GM12878 (cell line): ENCODE results near the gene KCNS3. TPM values are rescaled to one million over a fixed set of nuclear protein-coding genes. Genes with fewer than 3 reads are reported as not detected.

Experiments
- BMI1 ChIP-seq: fragments of 450-650 bp; IDR thresholded peaks from 2 replicates; pipeline ENCODE4 v1.6.1; 2016; ENCODE audit warnings: mild to moderate bottlenecking, moderate library complexity, borderline replicate concordance
- CHD1 ChIP-seq: IDR thresholded peaks from 2 replicates; pipeline ENCODE4 v1.6.1; 2012; ENCODE audit warnings: low read depth, low read length, improper control_type of control experiment
- ELK1 ChIP-seq: IDR thresholded peaks from 2 replicates; pipeline ENCODE4 v1.6.1; 2012; ENCODE audit warnings: low read depth, low read length, improper control_type of control experiment
- ETV6 ChIP-seq, 2 experiments: fragments of 450-650 bp in 1 of 2; IDR thresholded peaks in 1 of 2; conservative IDR thresholded peaks in 1 of 2; 2 replicates each; pipeline ENCODE4 v1.6.1; 2014; ENCODE audit warnings: antibody characterized with exemption in 1 of 2, borderline replicate concordance in 1 of 2, low read depth in 1 of 2, mild to moderate bottlenecking in 1 of 2, moderate library complexity in 1 of 2
- MLLT1 ChIP-seq: fragments of 450-650 bp; IDR thresholded peaks from 2 replicates; pipeline ENCODE4 v1.6.1; 2016; ENCODE audit warnings: mild to moderate bottlenecking
- NFYA ChIP-seq: IDR thresholded peaks from 2 replicates; pipeline ENCODE4 v1.6.1; 2011; ENCODE audit warnings: low read depth, mild to moderate bottlenecking, low read length, improper control_type of control experiment, borderline replicate concordance
- RELA ChIP-seq: fragments of 450-650 bp; IDR thresholded peaks from 2 replicates; pipeline ENCODE4 v1.8.0; 2014; ENCODE audit warnings: borderline replicate concordance; ENCODE audit not compliant: partially characterized antibody
- RFX5 ChIP-seq: IDR thresholded peaks from 2 replicates; pipeline ENCODE4 v1.6.1; 2011; ENCODE audit warnings: low read depth, low read length, improper control_type of control experiment
- SMAD1 ChIP-seq: fragments of 450-650 bp; IDR thresholded peaks from 2 replicates; pipeline ENCODE4 v1.6.1; 2018; ENCODE audit warnings: mild to moderate bottlenecking, low read depth; ENCODE audit not compliant: partially characterized antibody
- SMAD5 ChIP-seq: IDR thresholded peaks from 2 replicates; pipeline ENCODE4 v1.6.1; 2016; ENCODE audit warnings: antibody characterized with exemption, low read depth
- polyA plus RNA-seq, 11 experiments: library from polyadenylated mRNA; depleted of rRNA in 4 of 11; unstranded in 6 of 11; stranded (reverse) in 5 of 11; fragments of >200 nt; fragmentation: Nextera tagmentation in 4 of 11; fragmentation: Illumina TruSeq in 1 of 11; extraction: Ambion mirVana in 4 of 11; extraction: Trizol in 1 of 11; gene quantifications; 1 replicate in 1 of 11; 2 replicates in 10 of 11; pipeline versions ENCODE4 v1.2.1 to v1.2.3, GENCODE V29; 2011 to 2016; ENCODE audit warnings: inconsistent platforms in 2 of 11, missing spikeins in 2 of 11, low read depth in 1 of 11
- total RNA-seq, 4 experiments: library from RNA; depleted of rRNA in 3 of 4; stranded (reverse); fragments of >200 nt in 3 of 4; fragmentation: Illumina TruSeq in 1 of 4; extraction: Trizol in 1 of 4; gene quantifications; 2 replicates each; pipeline versions ENCODE4 v1.2.1 to v1.2.3, GENCODE V29; 2013 to 2021
- TF ChIP-seq, protein P1 (sequence below): fragments of 450-650 bp; IDR thresholded peaks from 2 replicates; pipeline ENCODE4 v1.6.1; 2014; ENCODE audit warnings: mild to moderate bottlenecking

KCNS3 gene
- total and polyA plus RNA-seq, 10 of the 15 experiments (the other 5 are each of a cell fraction or from before 2014, with no cell fraction given), result not detected

DNA sequence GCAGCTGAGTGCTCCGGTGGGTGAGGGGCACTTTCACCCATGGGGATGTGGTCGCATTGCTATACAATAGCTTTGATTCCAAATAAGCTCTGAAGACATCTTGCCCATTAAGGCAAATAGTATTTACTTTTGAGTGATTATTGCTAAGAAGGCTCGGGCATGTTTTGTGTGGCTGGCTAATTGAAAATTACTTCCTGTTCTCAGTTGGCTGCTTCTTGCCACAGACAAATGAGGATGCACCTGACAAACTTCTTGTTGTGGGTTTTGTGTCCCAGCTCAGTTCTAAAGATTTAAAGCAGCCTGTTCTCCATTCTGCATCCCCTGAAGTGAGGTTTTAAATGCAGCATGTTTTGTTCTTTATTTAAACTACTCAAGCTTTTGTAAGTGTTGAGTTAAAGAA is 88.3 kb downstream of the KCNS3 start (continued):
- no peak for TF ChIP-seq MLLT1
- no peak for TF ChIP-seq RELA
- no peak for TF ChIP-seq NFYA
- TF ChIP-seq ETV6 (conservative IDR thresholded peaks at IDR 0.05 in 1 of 2, IDR thresholded peaks at IDR 0.05 in 1 of 2; ENCODE audit: borderline replicate concordance in 1 of 2, low read depth in 1 of 2), result no peak
- no peak for TF ChIP-seq SMAD1
- TF ChIP-seq RFX5, result no peak
- TF ChIP-seq CHD1, result no peak
- TF ChIP-seq, protein P1, sequence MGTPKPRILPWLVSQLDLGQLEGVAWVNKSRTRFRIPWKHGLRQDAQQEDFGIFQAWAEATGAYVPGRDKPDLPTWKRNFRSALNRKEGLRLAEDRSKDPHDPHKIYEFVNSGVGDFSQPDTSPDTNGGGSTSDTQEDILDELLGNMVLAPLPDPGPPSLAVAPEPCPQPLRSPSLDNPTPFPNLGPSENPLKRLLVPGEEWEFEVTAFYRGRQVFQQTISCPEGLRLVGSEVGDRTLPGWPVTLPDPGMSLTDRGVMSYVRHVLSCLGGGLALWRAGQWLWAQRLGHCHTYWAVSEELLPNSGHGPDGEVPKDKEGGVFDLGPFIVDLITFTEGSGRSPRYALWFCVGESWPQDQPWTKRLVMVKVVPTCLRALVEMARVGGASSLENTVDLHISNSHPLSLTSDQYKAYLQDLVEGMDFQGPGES, result no peak
- no peak for TF ChIP-seq ELK1
- no peak for TF ChIP-seq SMAD5
- TF ChIP-seq BMI1, result no peak
